ENCODE measurements around the gene NRARP. TPM values are rescaled to one million over a fixed set of nuclear protein-coding genes. Genes with fewer than 3 reads are reported as not detected.
A peak's percentile ranks its signal among the peaks of the same experiment; 100 is the strongest.

NRARP gene
- total RNA-seq, 1 donor from 2014 or later: 13.4 TPM

DNA sequence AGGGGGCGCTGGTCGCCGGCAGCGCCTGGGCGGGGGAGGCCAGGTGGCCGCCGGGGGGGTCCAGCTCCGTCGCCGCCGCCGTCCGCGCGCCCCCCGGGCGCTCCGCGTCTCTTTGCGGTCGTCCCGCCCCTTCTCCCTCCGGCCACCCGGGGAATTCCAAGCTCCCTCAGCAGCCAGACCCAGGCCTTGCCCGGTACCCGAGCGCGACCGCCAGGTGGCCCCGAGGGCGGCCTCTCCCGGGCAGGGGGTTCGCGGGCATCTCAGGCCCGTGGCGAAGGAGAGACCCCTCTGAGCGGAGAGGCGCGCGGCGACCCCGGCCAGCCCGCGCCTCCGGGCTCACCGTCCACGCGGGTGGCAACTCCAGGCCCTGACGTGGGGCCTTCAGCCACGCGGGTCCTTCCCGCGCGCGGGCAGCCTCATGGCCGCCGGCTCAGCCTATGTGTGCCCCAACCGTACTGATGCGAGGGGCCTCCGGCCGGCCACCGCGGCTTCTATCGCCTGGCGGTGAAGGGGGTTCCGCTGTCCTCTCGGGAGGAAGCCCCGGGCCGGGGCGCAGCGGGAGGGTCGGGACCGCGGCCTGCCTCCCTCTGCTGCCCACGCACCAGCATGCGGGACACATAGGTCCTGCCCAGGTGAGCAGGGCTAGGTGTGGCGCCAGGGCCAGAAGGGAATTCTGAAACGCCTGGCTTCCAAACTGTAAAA lies 529 bp upstream of the NRARP start:
- H3K9me3 Mint-ChIP-seq: no peaks in the 10 kb centered on the region
- peaks cover 20% of the 10 kb centered on the region for H3K27me3 Mint-ChIP-seq
- intact Hi-C loops (cut with micrococcal nuclease): loop anchor here (5.0 kb wide), 1 partner anchor 120 kb away; the partner anchor contains the start of genes EXD3 and NOXA1
- H3K36me3 Mint-ChIP-seq (ENCODE audit: low read depth): peaks cover 3% of the 10 kb centered on the region
- no peak for DNase-seq
- H3K4me1 Mint-ChIP-seq: peaks cover 12% of the 10 kb centered on the region
- no peak overlapping the region for H3K27ac Mint-ChIP-seq
- no peak overlapping the region for H3K4me3 Mint-ChIP-seq

DNA sequence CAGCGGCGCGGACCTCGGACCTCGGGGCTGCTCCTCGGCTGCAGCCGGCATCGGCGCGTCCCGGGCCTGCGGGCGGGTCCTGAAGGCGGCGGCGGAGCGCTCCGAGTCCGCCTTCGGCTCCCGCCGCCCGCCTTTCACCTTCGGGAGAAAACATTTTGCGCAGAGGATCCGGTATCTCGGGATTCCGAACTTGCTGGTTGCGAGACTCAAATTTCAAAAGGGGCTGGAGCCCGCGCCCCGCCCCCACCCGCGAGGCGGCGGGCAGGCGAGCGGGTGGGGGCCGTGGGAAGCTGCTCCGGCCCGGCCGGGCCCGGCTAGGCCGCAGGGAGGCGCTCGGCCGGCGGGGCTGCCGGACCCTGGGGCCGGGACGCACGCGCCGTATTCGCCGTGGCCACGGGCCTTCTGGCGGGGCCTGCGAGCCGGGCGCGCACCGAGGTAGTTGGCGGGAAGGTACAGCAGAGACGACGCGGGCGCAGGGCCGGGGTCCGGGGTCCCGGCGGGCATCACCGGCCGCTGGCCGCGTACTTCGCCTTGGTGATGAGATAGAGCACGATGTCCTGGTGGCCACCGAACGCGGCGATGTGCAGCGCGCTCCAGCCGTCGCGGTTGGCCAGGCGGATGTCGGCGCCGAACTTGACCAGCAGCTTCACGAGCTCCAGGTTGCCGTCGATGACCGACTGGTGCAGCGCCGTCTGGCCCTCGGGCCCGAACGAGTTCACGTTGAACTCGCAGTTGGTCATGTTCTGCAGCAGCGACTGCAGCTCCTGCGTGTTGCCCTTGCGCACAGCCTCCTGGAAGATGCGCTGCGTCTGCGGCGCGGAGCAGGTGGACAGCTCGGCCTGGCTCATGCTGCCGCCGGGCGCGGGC lies 757 bp downstream of the NRARP start:
- Mint-ChIP-seq H3K4me3 (peak overlapping the region; percentile 83), H3K4me1 (peaks cover 12% of the 10 kb centered on the region), H3K27ac (peak overlapping the region; percentile 82), H3K27me3 (peaks cover 32% of the 10 kb centered on the region), H3K9me3 (no peaks in the 10 kb centered on the region), H3K36me3 (ENCODE audit: low read depth) (peaks cover 3% of the 10 kb centered on the region)
- DNase-seq: peak; percentile 76
- intact Hi-C loops (cut with micrococcal nuclease): loop anchor here (5.0 kb wide), 1 partner anchor 121 kb away; the partner anchor contains the start of genes EXD3 and NOXA1

DNA sequence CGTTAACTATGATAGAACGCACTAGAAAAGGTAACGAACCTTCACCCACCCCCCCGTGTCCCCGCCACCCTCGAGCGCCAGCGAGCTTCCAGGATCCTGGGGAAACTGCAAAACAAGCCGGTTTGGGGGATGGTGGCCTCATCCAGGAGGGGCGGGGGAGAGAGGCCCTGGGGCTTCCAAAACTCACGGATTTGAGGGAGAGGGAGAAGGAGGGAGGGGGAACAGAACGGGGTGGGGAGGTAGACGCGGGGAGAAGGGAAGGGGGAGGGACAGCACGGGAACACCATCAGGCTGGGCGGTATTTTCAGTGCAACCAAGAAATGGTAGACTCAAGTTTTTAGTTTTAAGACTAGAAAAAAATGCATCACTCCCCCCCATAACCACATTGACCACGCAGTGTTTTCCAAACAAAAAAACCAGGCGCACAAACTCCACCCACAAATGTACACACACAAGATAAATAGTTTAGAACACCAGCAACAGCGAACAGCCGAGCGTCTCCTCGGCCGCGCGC lies 1.4 kb downstream of the NRARP start:
- intact Hi-C loops (cut with micrococcal nuclease): loop anchor here (5.0 kb wide), 1 partner anchor 122 kb away; the partner anchor contains the start of genes EXD3 and NOXA1
- peak overlapping the region; percentile 83 for H3K4me3 Mint-ChIP-seq

DNA sequence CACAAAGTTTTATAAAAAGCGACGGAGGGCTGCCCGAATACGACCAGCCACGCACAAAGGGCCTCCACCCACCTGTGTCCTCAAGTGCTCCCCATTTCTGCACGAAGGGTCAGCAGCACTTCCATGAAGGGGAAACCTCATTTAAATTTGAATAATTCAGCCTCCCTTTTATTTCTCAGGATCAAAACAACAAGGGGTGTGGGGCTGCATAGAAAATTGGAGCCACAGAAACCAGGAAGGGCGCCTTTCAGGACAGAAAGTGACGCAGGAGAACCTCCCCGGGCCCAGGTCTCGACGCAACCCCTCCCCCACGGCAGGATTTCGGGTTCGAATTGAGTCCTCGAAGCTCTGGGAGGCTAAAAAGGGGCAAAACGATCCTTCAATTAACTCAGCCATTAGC lies 2.1 kb downstream of the NRARP start:
- Mint-ChIP-seq H3K27ac (no peak overlapping the region), H3K36me3 (ENCODE audit: low read depth) (peaks cover 3% of the 10 kb centered on the region), H3K4me1 (peaks cover 8% of the 10 kb centered on the region), H3K4me3 (peak overlapping the region; percentile 53), H3K27me3 (peaks cover 32% of the 10 kb centered on the region), H3K9me3 (no peaks in the 10 kb centered on the region)
- DNase-seq: no peak
- intact Hi-C loops (cut with micrococcal nuclease): loop anchor here (5.0 to 10.0 kb wide), 2 partner anchors 122 to 225 kb away; partner anchors contain the start of genes EXD3 and NOXA1

More for the DNA sequence above, 1.4 kb downstream of the NRARP start:
- Mint-ChIP-seq H3K9me3 (no peaks in the 10 kb centered on the region), H3K36me3 (ENCODE audit: low read depth) (peaks cover 3% of the 10 kb centered on the region), H3K27me3 (peaks cover 32% of the 10 kb centered on the region), H3K4me1 (peaks cover 12% of the 10 kb centered on the region), H3K27ac (peak overlapping the region; percentile 82)
- DNase-seq: no peak

DNA sequence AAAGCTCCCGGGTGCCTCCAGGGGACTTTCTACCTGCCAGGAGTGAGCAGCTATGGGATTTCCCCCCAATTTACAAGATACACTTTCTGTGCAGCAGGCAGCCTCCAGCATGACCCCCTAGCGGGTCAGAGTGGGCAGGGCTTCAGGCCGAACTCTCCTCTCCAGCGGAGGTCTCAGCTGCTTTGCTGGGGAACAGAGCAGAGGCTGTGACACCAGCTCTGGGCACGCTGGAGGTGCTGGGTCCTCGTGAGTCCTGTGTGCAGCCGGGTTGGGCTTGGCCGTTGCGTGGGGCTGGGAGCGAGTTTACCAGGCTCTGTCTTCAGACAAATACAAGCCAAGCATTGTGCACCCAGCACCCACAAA lies 2.9 kb downstream of the NRARP start:
- Mint-ChIP-seq H3K36me3 (ENCODE audit: low read depth) (peaks cover 3% of the 10 kb centered on the region), H3K9me3 (no peaks in the 10 kb centered on the region), H3K4me1 (peaks cover 8% of the 10 kb centered on the region), H3K27me3 (peaks cover 36% of the 10 kb centered on the region), H3K4me3 (no peak overlapping the region), H3K27ac (no peak overlapping the region)
- no peak for DNase-seq
- intact Hi-C loops (cut with micrococcal nuclease): loop anchor here (10.0 kb wide), 1 partner anchor 226 kb away; no protein-coding TSS in a partner anchor

DNA sequence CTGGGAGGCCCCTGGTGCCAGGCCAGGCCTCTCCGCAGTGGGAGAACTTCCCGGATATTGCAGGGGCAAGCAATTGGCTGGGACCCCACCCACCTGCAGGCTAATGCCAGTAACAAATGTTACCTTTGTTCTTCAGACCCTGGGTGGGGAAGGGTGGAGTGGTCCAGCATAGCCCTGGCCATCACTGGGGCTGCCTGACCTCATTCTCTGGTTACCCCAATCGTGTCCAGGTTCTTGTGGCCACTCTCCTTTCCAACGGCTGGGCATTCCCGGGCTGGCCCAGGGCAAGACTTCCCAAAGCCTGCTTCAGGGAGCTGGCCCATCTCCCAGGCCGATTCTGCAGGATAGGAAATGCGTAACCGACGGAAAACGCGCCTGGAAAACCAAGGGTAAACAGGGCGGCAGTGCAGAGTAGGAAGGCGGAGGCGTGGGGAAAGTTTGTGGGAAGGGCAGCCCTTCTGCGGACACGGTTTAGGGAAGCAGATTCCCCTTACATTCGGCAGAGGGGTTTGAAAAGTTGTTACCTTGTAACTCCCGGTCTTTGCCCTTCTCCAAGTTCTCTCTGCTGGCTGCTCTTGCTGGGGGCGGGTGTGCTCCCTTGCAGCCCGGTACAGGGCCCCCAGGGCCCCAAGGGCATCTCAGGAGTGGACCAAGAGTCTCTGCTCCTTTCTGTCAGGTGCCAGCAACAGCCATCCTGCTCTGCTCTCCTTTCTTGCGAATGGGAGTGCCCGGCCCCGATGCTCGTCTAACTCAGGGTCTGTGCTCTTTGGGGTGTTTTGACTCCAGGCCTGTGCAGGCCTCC lies 3.5 kb downstream of the NRARP start:
- Mint-ChIP-seq H3K36me3 (ENCODE audit: low read depth) (peaks cover 3% of the 10 kb centered on the region), H3K4me1 (peaks cover 8% of the 10 kb centered on the region), H3K4me3 (no peak overlapping the region), H3K9me3 (no peaks in the 10 kb centered on the region), H3K27ac (no peak overlapping the region), H3K27me3 (peaks cover 39% of the 10 kb centered on the region)
- intact Hi-C loops (cut with micrococcal nuclease): loop anchor here (10.0 kb wide), 1 partner anchor 226 kb away; no protein-coding TSS in a partner anchor
- DNase-seq: no peak

DNA sequence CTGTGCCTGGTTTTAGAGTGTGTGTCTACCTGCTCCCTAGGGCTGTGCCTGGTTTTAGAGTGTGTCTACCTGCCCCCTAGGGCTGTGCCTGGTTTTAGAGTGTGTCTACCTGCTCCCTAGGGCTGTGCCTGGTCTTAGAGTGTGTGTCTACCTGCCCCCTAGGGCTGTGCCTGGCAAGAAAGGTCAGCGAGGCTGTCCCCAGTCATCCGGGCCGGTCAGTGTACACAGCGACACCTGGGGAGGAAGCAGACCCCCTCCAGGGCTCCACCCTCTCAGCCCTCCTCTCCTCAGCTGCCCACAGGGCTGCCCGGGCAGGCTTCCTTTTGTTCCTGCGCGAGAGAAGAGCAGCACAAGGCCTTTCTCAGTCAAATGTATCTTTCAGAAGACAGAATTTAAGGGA lies 4.1 kb downstream of the NRARP start:
- Mint-ChIP-seq H3K27me3 (peaks cover 44% of the 10 kb centered on the region), H3K36me3 (ENCODE audit: low read depth) (peaks cover 3% of the 10 kb centered on the region), H3K9me3 (no peaks in the 10 kb centered on the region), H3K4me3 (no peak overlapping the region), H3K4me1 (peaks cover 8% of the 10 kb centered on the region), H3K27ac (no peak overlapping the region)
- DNase-seq: no peak
- intact Hi-C loops (cut with micrococcal nuclease): loop anchor here (10.0 kb wide), 1 partner anchor 227 kb away; no protein-coding TSS in a partner anchor

DNA sequence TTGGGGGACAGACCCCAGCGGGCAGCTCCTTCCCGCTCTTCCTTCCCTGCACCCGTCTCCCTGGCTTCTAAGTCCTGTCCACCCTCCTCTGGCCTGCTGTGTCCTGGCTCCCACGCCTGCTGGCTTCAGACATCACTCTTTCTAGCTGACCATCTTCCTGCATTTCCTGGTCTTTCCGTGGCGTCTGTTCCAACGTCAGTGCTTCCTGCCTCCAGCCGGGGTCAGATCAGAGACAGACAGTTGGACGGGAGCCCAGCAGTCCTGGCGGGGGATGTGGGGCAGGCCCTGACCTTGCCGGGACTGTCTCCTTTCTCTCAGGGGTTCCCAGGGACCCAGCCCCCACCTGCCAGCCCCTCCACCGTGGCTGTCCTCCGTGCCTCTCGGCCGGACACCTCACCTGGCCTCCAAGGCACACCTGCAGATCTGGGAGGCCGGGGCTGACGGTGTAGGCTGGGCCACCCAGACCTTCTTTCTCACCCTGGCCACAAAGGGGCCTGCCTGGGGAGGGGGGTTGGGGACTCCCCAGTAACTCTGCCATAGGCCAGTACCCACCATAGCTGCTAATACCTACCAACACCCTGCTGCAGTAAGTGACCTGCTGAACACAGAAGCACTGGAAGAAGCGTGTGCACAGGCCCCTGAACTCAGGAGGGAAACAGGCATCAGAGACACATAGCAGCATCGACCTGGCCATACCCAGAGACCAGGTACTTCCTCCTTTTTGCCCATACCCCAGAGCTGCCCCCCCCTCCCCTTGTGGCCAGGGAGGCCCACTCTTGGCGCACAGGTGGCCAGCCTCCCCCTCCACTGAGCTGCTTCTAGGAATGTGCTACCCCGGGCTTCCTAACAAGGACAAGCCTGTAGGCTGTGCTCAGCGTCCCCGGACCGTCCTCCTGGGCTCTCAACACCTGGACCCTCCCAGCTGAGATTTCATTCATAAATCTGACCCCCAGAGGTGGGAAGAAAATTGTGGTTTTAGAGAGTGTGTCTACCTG lies 5.1 kb downstream of the NRARP start:
- no peak for DNase-seq
- peak overlapping the region; percentile 70 for H3K27ac Mint-ChIP-seq
- intact Hi-C loops (cut with micrococcal nuclease): loop anchor here (10.0 kb wide), 1 partner anchor 228 kb away; no protein-coding TSS in a partner anchor
- H3K9me3 Mint-ChIP-seq: no peaks in the 10 kb centered on the region
- peaks cover 46% of the 10 kb centered on the region for H3K27me3 Mint-ChIP-seq
- H3K4me1 Mint-ChIP-seq: peaks cover 8% of the 10 kb centered on the region
- peak overlapping the region; percentile 72 for H3K4me3 Mint-ChIP-seq
- peaks cover 3% of the 10 kb centered on the region for H3K36me3 Mint-ChIP-seq (ENCODE audit: low read depth)

DNA sequence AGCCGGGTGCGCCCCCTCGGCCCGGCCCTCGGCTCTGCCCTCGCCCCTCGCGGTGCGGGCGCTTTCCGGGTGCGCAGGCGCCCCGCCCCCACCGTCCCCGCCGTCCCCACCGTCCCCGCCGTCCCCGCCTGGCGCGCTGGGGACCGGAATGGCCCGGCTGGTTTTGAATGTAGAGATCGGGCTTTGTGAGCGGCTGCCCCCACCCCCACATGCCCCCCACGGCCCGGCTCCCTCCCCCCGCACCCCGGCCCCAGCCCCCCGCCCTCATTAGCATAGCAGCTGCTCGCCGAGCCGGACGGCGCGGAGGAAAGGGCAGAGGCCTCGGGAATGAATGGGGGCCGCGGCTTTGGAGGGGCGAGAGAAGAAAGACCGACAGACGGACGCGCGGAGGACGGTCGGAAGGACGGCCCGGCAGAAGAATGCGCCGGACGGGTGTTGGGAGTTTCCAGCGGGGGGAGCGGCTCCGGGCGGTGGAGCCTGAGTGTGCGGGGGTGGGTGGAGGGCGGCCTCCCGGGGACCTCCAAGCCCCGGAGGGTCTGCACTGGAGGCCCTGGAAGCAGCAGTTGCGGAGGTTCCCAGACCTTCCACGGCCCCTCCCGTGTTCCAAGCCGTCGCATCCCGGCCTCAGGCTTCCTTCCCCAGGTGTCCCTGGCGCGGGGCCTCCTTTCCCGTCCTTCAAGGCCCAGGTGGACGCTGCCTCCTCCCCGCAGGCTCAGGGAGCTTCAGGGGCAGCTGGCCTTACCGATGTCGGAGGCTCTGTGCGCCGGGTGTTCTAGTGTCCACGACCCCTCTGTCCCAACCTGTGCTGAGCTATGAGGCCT lies 6.0 kb downstream of the NRARP start:
- Mint-ChIP-seq H3K27me3 (peaks cover 46% of the 10 kb centered on the region), H3K36me3 (ENCODE audit: low read depth) (peaks cover 3% of the 10 kb centered on the region), H3K4me1 (peaks cover 8% of the 10 kb centered on the region), H3K27ac (peak overlapping the region; percentile 70), H3K9me3 (no peaks in the 10 kb centered on the region), H3K4me3 (peak overlapping the region; percentile 72)
- no peak for DNase-seq
- intact Hi-C loops (cut with micrococcal nuclease): loop anchor here (2.0 to 10.0 kb wide), 2 partner anchors 111 to 229 kb away; no protein-coding TSS in a partner anchor

DNA sequence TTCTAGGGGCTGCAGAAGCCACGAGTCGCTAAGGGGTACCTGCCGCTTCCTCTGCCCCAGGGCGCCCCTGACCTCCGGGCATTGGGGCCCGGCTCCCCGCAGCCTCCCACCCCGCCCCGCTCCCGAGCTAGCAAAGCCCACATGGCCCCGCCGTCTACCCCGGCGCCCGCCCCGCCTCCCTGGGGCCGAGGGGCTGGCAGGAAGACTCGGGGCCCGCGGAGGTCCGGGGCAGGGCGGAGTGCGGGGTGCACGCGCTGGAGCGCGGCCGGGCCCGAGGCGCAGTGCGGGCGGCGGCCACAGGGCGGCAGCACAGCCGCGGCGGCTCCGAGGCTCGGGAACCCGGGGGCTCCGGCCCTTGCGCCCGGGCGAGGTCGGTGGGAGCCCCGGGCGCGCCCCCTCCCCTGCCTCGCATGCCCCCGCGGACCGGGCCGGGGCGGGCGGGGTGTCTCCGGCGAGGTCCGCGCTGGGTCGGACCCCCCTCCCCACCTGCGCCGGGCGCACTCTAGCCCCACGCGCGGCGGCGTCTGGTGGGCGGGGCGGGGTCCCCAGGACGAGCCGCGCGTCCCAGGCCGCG lies 6.7 kb downstream of the NRARP start:
- intact Hi-C loops (cut with micrococcal nuclease): loop anchor here (2.0 to 10.0 kb wide), 2 partner anchors 111 to 229 kb away; no protein-coding TSS in a partner anchor
- peaks cover 42% of the 10 kb centered on the region for H3K27me3 Mint-ChIP-seq
- no peak overlapping the region for H3K4me3 Mint-ChIP-seq
- H3K9me3 Mint-ChIP-seq: no peaks in the 10 kb centered on the region
- peaks cover 5% of the 10 kb centered on the region for H3K4me1 Mint-ChIP-seq
- peak; percentile 91 for DNase-seq
- no peak overlapping the region for H3K27ac Mint-ChIP-seq
- H3K36me3 Mint-ChIP-seq (ENCODE audit: low read depth): no peaks in the 10 kb centered on the region

DNA sequence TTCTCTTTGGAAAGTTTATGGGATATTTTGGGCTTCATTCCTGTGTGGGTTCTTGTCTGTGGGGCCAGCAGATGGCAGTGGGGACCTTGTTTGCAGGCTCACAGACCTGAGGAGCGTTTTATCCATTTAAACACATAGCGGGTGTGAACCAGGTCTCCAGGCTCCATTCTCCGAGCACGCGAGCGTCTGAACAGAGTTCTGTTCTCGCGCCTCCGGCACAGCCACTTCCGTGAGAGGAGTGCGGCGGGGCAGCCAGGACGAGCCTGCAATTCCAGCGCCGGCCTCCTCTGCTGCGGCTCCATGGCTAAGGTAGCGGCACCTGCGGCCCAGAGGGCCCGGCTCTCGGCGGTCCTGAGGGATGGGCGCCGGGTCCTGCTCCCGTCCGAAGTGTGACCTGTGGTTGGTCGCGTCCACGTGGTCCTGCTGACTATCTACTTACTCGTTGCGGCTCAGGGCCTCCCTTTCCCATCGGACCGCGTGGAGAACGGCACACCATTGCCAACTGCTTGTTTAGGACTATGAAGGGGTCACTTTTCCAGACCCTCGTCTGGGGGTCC lies 7.3 kb downstream of the NRARP start:
- H3K9me3 Mint-ChIP-seq: no peaks in the 10 kb centered on the region

More for the DNA sequence above, 7.3 kb downstream of the NRARP start:
- peaks cover 2% of the 10 kb centered on the region for H3K4me1 Mint-ChIP-seq
- H3K27me3 Mint-ChIP-seq: peaks cover 38% of the 10 kb centered on the region
- peak overlapping the region; percentile 12 for H3K27ac Mint-ChIP-seq
- intact Hi-C loops (cut with micrococcal nuclease): loop anchor here (2.0 to 10.0 kb wide), 2 partner anchors 112 to 230 kb away; no protein-coding TSS in a partner anchor
- DNase-seq: no peak
- no peaks in the 10 kb centered on the region for H3K36me3 Mint-ChIP-seq (ENCODE audit: low read depth)
- peak overlapping the region; percentile 24 for H3K4me3 Mint-ChIP-seq
